Cardiac fibroblast (primary cell): ENCODE data around the gene PPP4R3A.

ENCODE experiments used
- DNase-seq, 2 donors: peaks; one replicate each; pipeline versions ENCODE4 v3.0.0 to v3.0.0-alpha.2; 2010; ENCODE audit warnings: low read depth in 2 of 2
- H3K4me3 ChIP-seq, 2 donors: replicated peaks in 1 of 2; 1 replicate in 1 of 2; 2 replicates in 1 of 2; pipeline ENCODE4 v1.5.1; 2011; ENCODE audit warnings: low read depth in 2 of 2, low read length in 2 of 2, mild to moderate bottlenecking in 2 of 2, moderate library complexity in 1 of 2
- TF ChIP-seq, protein P1 (sequence below): IDR thresholded peaks from one replicate; pipeline ENCODE4 v1.5.1; 2011; ENCODE audit warnings: low read depth, mild to moderate bottlenecking, low read length, inconsistent platforms

The PPP4R3A gene

DNA sequence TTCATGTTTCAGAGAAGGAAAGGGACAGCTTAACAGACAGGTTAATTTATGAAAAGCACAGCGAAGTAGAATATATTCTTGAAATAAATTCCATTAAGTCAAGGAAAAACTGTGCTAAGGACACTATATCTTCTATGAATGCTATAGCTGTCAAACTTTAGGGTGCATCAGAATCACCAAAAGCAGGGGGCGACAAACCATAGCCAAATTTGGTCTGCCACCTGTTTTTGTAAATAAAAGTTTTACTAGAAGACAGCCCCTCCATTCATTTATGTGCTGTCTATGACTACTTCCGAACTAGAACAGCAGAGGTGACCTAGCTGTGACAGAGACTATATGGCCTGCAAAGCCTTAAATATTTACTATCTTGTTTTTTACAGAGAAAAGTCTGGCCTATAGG, 25.9 kb downstream of the PPP4R3A start:
- H3K4me3 ChIP-seq = no peak overlapping the region
- TF ChIP-seq, protein P1, sequence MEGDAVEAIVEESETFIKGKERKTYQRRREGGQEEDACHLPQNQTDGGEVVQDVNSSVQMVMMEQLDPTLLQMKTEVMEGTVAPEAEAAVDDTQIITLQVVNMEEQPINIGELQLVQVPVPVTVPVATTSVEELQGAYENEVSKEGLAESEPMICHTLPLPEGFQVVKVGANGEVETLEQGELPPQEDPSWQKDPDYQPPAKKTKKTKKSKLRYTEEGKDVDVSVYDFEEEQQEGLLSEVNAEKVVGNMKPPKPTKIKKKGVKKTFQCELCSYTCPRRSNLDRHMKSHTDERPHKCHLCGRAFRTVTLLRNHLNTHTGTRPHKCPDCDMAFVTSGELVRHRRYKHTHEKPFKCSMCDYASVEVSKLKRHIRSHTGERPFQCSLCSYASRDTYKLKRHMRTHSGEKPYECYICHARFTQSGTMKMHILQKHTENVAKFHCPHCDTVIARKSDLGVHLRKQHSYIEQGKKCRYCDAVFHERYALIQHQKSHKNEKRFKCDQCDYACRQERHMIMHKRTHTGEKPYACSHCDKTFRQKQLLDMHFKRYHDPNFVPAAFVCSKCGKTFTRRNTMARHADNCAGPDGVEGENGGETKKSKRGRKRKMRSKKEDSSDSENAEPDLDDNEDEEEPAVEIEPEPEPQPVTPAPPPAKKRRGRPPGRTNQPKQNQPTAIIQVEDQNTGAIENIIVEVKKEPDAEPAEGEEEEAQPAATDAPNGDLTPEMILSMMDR = peak; percentile 1
- no peak for DNase-seq

DNA sequence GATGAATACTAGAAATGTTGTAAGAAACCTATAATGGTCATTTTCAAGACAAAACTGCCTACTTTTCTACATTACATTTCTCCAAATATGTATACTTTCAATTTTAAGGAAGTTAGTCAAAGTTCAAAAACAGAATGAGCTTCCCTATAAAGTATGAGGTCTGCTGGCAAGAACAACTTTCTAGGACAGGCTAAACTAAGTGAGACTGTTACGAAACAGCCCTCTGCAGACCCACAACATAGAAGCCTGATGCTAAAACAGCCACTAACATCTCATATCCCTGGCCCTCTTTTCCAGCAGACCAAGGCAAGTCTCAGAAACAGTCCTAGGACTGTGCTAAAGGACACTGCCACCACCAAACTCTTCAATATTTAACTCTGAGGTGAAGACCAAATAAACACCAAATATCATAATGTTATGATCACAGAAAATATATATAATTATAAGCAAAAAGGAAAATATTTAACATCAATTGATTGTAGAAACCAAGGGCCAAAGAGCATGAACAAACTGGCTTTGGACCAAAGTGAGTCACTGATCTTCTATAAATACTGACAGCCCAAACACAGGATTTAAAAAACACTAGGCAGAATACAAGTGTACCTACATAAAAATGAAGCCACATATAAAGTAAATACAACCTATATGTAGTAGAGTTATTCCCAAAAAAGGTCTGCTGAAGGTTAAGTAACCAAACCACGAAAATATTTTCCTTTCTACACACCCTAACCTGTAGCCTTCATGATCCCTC, 27.7 kb downstream of the PPP4R3A start:
- peak; percentile 47 to 66 for DNase-seq
- TF ChIP-seq, protein P1 = no peak
- no peak overlapping the region for H3K4me3 ChIP-seq

DNA sequence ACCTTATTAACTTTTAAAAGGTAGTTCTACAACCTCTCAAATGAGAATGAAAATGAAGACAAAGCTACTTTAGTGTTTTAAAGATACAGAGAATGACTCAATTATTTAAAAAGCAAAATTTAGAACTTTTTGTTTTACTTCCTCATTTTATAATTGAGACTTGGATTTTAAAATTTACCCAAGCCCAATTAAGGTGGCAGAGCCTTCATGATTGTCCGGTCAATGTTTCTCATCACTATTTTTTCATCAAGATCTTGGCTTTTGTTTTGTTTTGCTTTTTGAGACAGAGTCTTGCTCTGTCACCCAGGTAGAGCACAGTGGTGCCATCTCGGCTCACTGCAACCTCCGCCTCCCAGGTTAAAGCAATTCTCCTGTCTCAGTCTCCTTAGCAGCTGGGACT, 32.7 kb downstream of the PPP4R3A start:
- no peak overlapping the region for H3K4me3 ChIP-seq
- no peak for DNase-seq
- TF ChIP-seq, protein P1 = no peak

DNA sequence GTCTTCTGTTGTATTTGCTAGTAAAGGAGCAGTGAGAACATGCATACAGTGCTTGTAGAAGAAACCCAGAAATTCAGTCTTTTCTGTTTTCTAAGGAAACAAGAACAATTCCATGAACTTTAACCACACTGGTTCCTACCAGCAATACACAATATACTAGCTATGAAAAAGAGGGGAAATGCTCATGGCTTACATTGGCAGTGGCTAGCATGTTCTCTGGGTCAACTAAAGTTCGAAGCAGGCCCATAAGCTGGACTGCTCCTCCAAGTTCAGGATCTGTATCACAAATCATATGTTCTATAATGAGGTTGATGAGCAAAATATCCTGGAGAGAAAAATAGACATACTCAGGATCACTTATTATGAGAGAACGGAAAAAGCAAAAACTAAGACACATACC, 37.1 kb downstream of the PPP4R3A start:
- no peak overlapping the region for H3K4me3 ChIP-seq
- no peak for DNase-seq
- TF ChIP-seq, protein P1 = no peak

DNA sequence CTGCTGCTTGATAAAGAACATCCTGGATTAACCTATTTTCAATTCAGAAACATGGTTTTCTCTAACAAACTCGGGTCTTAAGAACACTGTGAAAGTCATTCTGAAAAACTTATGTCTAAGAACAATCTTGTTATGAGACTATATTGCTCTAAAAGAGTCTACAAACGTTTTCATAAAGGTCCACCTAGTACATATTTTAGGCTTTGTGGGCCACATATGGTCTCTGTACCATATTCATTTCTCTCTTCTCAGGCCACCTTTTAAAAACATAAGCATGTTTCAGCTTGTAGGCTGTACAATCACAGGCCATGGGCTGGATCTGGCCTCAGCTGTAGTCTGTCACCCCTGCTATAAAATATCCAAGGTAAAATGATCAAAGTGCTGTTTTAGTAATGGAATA, 39.9 kb downstream of the PPP4R3A start:
- H3K4me3 ChIP-seq = no peak overlapping the region
- no peak for DNase-seq
- TF ChIP-seq, protein P1 = no peak

DNA sequence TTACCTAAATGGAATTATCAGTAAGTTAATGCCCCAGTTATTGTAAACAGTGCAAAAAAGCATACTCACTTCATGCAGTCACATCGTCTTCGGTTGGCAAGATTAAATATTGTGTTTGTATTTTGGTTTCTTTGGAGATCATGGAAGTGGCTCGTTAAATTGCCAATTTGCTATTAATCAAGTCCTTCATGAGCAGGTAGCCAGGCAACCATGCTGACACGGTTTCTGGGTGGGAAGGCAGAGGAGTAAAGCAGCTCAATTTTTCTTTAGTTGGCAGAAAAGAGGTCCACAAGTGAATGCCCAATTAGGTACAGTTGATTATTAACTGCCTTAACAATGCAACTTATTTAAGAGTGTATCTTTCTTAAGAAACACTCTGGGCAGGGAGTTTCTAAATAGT, 43.9 kb downstream of the PPP4R3A start:
- no peak for DNase-seq
- TF ChIP-seq, protein P1 = no peak
- no peak overlapping the region for H3K4me3 ChIP-seq
